Measurements from ENCODE around the gene SLC2A4RG. TPM values are rescaled to one million over a fixed set of nuclear protein-coding genes. Genes with fewer than 3 reads are reported as not detected.

The SLC2A4RG gene
- total RNA-seq, 1 donor from 2014 or later: 47.9 TPM

- Mint-ChIP-seq H3K4me1 (ENCODE audit: low read depth, unreplicated experiment) (peaks cover 21% of the 10 kb centered on the region), H3K4me3 (ENCODE audit: unreplicated experiment) (no peak overlapping the region), H3K27me3 (ENCODE audit: unreplicated experiment) (peaks cover 19% of the 10 kb centered on the region), H3K36me3 (ENCODE audit: unreplicated experiment) (no peaks in the 10 kb centered on the region), H3K27ac (ENCODE audit: unreplicated experiment) (no peak overlapping the region), H3K9me3 (ENCODE audit: unreplicated experiment) (peaks cover 13% of the 10 kb centered on the region)
- no peak for TF ChIP-seq CTCF (IDR thresholded peaks at IDR 0.05; ENCODE audit: partially characterized antibody, unreplicated experiment)
- no peak for DNase-seq
These were observed 47.7 kb downstream of the SLC2A4RG start for GRCh38 chr20:63787302-63787701.

GRCh38 chr20:63787749-63788148 is 48.2 kb downstream of the SLC2A4RG start:
- no peaks in the 10 kb centered on the region for H3K36me3 Mint-ChIP-seq (ENCODE audit: unreplicated experiment)
- no peak overlapping the region for H3K4me3 Mint-ChIP-seq (ENCODE audit: unreplicated experiment)
- H3K9me3 Mint-ChIP-seq (ENCODE audit: unreplicated experiment): peaks cover 10% of the 10 kb centered on the region
- peak overlapping the region; percentile 55 for H3K27ac Mint-ChIP-seq (ENCODE audit: unreplicated experiment)
- H3K27me3 Mint-ChIP-seq (ENCODE audit: unreplicated experiment): peaks cover 17% of the 10 kb centered on the region
- H3K4me1 Mint-ChIP-seq (ENCODE audit: low read depth, unreplicated experiment): peaks cover 25% of the 10 kb centered on the region
- DNase-seq: no peak
- TF ChIP-seq CTCF (IDR thresholded peaks at IDR 0.05; ENCODE audit: partially characterized antibody, unreplicated experiment): no peak

GRCh38 chr20:63789836-63790571 is 50.4 kb downstream of the SLC2A4RG start:
- Mint-ChIP-seq H3K36me3 (ENCODE audit: unreplicated experiment) (no peaks in the 10 kb centered on the region), H3K27ac (ENCODE audit: unreplicated experiment) (no peak overlapping the region), H3K4me3 (ENCODE audit: unreplicated experiment) (no peak overlapping the region), H3K27me3 (ENCODE audit: unreplicated experiment) (peaks cover 15% of the 10 kb centered on the region), H3K9me3 (ENCODE audit: unreplicated experiment) (peaks cover 10% of the 10 kb centered on the region), H3K4me1 (ENCODE audit: low read depth, unreplicated experiment) (peaks cover 28% of the 10 kb centered on the region)
- TF ChIP-seq CTCF (IDR thresholded peaks at IDR 0.05; ENCODE audit: partially characterized antibody, unreplicated experiment): no peak
- DNase-seq: no peak

- no peak for DNase-seq
- no peak overlapping the region for H3K27ac Mint-ChIP-seq (ENCODE audit: unreplicated experiment)
- H3K4me1 Mint-ChIP-seq (ENCODE audit: low read depth, unreplicated experiment): peaks cover 26% of the 10 kb centered on the region
- H3K9me3 Mint-ChIP-seq (ENCODE audit: unreplicated experiment): peaks cover 7% of the 10 kb centered on the region
- H3K36me3 Mint-ChIP-seq (ENCODE audit: unreplicated experiment): no peaks in the 10 kb centered on the region
- no peak for TF ChIP-seq CTCF (IDR thresholded peaks at IDR 0.05; ENCODE audit: partially characterized antibody, unreplicated experiment)
- peaks cover 13% of the 10 kb centered on the region for H3K27me3 Mint-ChIP-seq (ENCODE audit: unreplicated experiment)
- no peak overlapping the region for H3K4me3 Mint-ChIP-seq (ENCODE audit: unreplicated experiment)
These were observed 51.1 kb downstream of the SLC2A4RG start for GRCh38 chr20:63790572-63791168.

Data from glutamatergic neuron (in vitro differentiated cells).